Hepatocyte (in vitro differentiated cells): ENCODE data around the gene NLRC5. TPM values are rescaled to one million over a fixed set of nuclear protein-coding genes. Genes with fewer than 3 reads are reported as not detected.

ENCODE experiments used
- DNase-seq: peaks from one replicate; pipeline ENCODE4 v3.0.0-alpha.2; 2016; ENCODE audit warnings: low spot score
- H2AFZ ChIP-seq: fragments of 200-600 bp; sonication (generic); 2 replicates; pipeline ENCODE4 v1.6.0; 2016; ENCODE audit warnings: antibody characterized with exemption, mild to moderate bottlenecking
- H3K27ac ChIP-seq: fragments of 200-600 bp; sonication (generic); 2 replicates; pipeline ENCODE4 v1.5.1; 2016; ENCODE audit warnings: mild to moderate bottlenecking
- H3K27me3 ChIP-seq: fragments of 200-600 bp; sonication (generic); 2 replicates; pipeline ENCODE4 v1.6.1; 2016
- H3K36me3 ChIP-seq: fragments of 200-600 bp; sonication (generic); replicated peaks from 2 replicates; pipeline ENCODE4 v1.5.1; 2016; ENCODE audit warnings: low read depth; ENCODE audit not compliant: insufficient read depth
- H3K4me1 ChIP-seq: fragments of 200-600 bp; sonication (generic); 2 replicates; pipeline ENCODE4 v1.5.1; 2016; ENCODE audit warnings: mild to moderate bottlenecking, moderate library complexity; ENCODE audit not compliant: insufficient read depth
- H3K4me2 ChIP-seq: fragments of 200-600 bp; sonication (generic); 2 replicates; pipeline ENCODE4 v1.6.0; 2016
- H3K4me3 ChIP-seq: fragments of 200-600 bp; sonication (generic); 2 replicates; pipeline ENCODE4 v1.5.1; 2016; ENCODE audit warnings: mild to moderate bottlenecking
- H3K79me2 ChIP-seq: fragments of 200-600 bp; sonication (generic); 2 replicates; pipeline ENCODE4 v1.6.0; 2017; ENCODE audit warnings: mild to moderate bottlenecking
- H3K9me2 ChIP-seq: fragments of 200-600 bp; sonication (generic); replicated peaks from 2 replicates; pipeline ENCODE4 v1.6.0; 2017; ENCODE audit warnings: mild to moderate bottlenecking; ENCODE audit not compliant: insufficient read depth
- H3K9me3 ChIP-seq: fragments of 200-600 bp; sonication (generic); 2 replicates; pipeline ENCODE4 v1.5.1; 2016; ENCODE audit warnings: low read depth, mild to moderate bottlenecking
- H4K20me1 ChIP-seq: fragments of 200-600 bp; sonication (generic); 2 replicates; pipeline ENCODE4 v1.6.0; 2016; ENCODE audit warnings: mild to moderate bottlenecking; ENCODE audit not compliant: insufficient read depth, poor library complexity, severe bottlenecking
- CTCF ChIP-seq: fragments of 200-600 bp; sonication (generic); IDR thresholded peaks from 2 replicates; pipeline ENCODE4 v1.5.1; 2016; ENCODE audit warnings: antibody characterized with exemption, mild to moderate bottlenecking; ENCODE audit not compliant: poor library complexity
- EZH2 ChIP-seq: fragments of 200-600 bp; sonication (generic); IDR thresholded peaks from 2 replicates; pipeline ENCODE4 v1.6.1; 2016; ENCODE audit warnings: antibody characterized with exemption, mild to moderate bottlenecking, borderline replicate concordance
- EZH2phosphoT487 ChIP-seq: fragments of 200-600 bp; sonication (generic); IDR thresholded peaks from one replicate; pipeline ENCODE4 v1.6.1; 2018; ENCODE audit warnings: antibody characterized with exemption, mild to moderate bottlenecking, low read depth, moderate library complexity; ENCODE audit not compliant: unreplicated experiment, severe bottlenecking
- WGBS: methylation state at CpG from one replicate; pipeline ENCODE4 v1.1.6; 2016; ENCODE audit warnings: low lambda C conversion rate; ENCODE audit errors: missing lambda C conversion rate; 5-methylcytosine and 5-hydroxymethylcytosine counted together
- polyA plus RNA-seq: library from polyadenylated mRNA; unstranded; fragments of >200 nt; fragmentation: Nextera tagmentation; extraction: Ambion mirVana; gene quantifications from 2 replicates; pipeline ENCODE4 v1.2.1, GENCODE V29; 2016
- total RNA-seq: library from RNA; depleted of rRNA; stranded (reverse); fragments of >200 nt; gene quantifications from 2 replicates; pipeline ENCODE4 v1.2.3, GENCODE V29; 2014

NLRC5 gene
- total and polyA plus RNA-seq, 2 experiments from 2014 or later = 6.4 to 7.0 TPM

DNA sequence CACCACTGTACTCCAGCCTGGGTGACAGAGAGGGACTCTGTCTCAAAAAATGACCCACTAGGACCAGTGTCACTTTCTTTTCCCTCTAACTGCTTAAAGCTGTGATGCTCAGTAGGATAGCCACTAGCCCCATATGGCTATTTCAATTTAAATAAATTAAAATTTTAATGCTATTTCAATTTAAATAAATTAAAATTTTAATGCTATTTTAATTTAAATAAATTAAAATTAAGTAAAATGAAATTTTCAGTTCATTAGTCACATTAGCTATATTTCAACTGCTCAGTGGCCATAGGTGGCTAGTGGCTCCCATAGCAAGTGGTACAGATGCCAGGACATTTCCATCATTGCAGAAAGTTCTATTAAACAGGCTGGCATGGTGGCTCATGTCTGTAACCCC lies 43.0 kb downstream of the NLRC5 start:
- no peak overlapping the region for H3K4me3 ChIP-seq
- H3K27me3 ChIP-seq = no peaks in the 10 kb centered on the region
- H3K27ac ChIP-seq = no peak overlapping the region
- no peak overlapping the region for H3K4me2 ChIP-seq
- H2AFZ ChIP-seq = no peak overlapping the region
- H4K20me1 ChIP-seq = no peaks in the 10 kb centered on the region
- H3K9me2 ChIP-seq = no peaks in the 10 kb centered on the region
- no peaks in the 10 kb centered on the region for H3K79me2 ChIP-seq
- H3K4me1 ChIP-seq = no peaks in the 10 kb centered on the region
- H3K36me3 ChIP-seq = no peaks in the 10 kb centered on the region
- DNase-seq = no peak
- no peak for TF ChIP-seq EZH2phosphoT487
- TF ChIP-seq EZH2 = no peak
- TF ChIP-seq CTCF = no peak
- H3K9me3 ChIP-seq = no peaks in the 10 kb centered on the region

GRCh38 chr16:57032931-57033330 lies 43.6 kb downstream of the NLRC5 start:
- H4K20me1 ChIP-seq = no peaks in the 10 kb centered on the region
- no peaks in the 10 kb centered on the region for H3K4me1 ChIP-seq
- H3K4me3 ChIP-seq = no peak overlapping the region
- H3K79me2 ChIP-seq = no peaks in the 10 kb centered on the region
- H3K27ac ChIP-seq = no peak overlapping the region
- H2AFZ ChIP-seq = no peak overlapping the region
- no peak for DNase-seq
- no peak for TF ChIP-seq CTCF
- TF ChIP-seq EZH2 = no peak
- TF ChIP-seq EZH2phosphoT487 = no peak
- H3K9me3 ChIP-seq = no peaks in the 10 kb centered on the region
- WGBS = 82% methylated on average over 5 of the region's 5 CpGs
- H3K27me3 ChIP-seq = no peaks in the 10 kb centered on the region
- H3K9me2 ChIP-seq = no peaks in the 10 kb centered on the region
- no peak overlapping the region for H3K4me2 ChIP-seq
- H3K36me3 ChIP-seq = no peaks in the 10 kb centered on the region

DNA sequence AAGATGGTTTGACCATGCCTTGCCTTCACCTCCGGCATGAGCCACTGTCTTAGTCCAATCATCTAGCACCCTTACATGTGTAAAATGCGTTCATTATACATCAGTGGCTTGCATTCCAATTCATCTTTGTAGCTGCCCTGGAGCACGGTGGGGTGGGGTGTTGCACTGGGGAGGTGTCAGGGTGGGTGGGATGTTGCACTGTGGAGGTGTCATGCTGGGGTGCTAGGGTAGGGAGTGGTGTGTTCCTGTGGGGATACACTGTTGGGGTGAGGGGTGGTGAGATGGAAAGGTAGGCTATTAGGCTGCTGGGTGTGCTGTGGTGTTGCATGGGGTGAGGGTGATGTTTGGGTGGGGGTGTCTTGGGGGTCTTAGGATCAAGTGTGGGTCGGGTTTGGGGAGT lies 47.0 kb downstream of the NLRC5 start:
- 79% methylated on average over 4 of the region's 4 CpGs for WGBS
- no peak for TF ChIP-seq EZH2phosphoT487
- no peak for TF ChIP-seq EZH2
- no peak for TF ChIP-seq CTCF

GRCh38 chr16:57036945-57037344 lies 47.6 kb downstream of the NLRC5 start:
- Histone ChIP-seq H3K27ac (no peak overlapping the region), H3K4me3 (no peak overlapping the region), H3K4me1 (no peaks in the 10 kb centered on the region), H3K36me3 (no peaks in the 10 kb centered on the region), H3K4me2 (no peak overlapping the region), H3K9me2 (no peaks in the 10 kb centered on the region), H3K79me2 (no peaks in the 10 kb centered on the region), H2AFZ (no peak overlapping the region), H3K27me3 (no peaks in the 10 kb centered on the region), H3K9me3 (no peaks in the 10 kb centered on the region), H4K20me1 (no peaks in the 10 kb centered on the region)
- DNase-seq = no peak
- no peak for TF ChIP-seq EZH2phosphoT487
- TF ChIP-seq CTCF = no peak
- no peak for TF ChIP-seq EZH2
- 88% methylated on average over 7 of the region's 7 CpGs for WGBS

More for the DNA sequence above, 47.0 kb downstream of the NLRC5 start:
- DNase-seq = no peak
- Histone ChIP-seq H3K9me2 (no peaks in the 10 kb centered on the region), H3K9me3 (no peaks in the 10 kb centered on the region), H3K27ac (no peak overlapping the region), H2AFZ (no peak overlapping the region), H3K4me1 (no peaks in the 10 kb centered on the region), H3K4me2 (no peak overlapping the region), H3K4me3 (no peak overlapping the region), H3K27me3 (no peaks in the 10 kb centered on the region), H3K79me2 (no peaks in the 10 kb centered on the region), H4K20me1 (no peaks in the 10 kb centered on the region), H3K36me3 (no peaks in the 10 kb centered on the region)
